Spleen (tissue), 7 donors: ENCODE data around the gene SLC16A3.
A peak's percentile ranks its signal among the peaks of the same experiment; 100 is the strongest.

Experiments used
- POLR2AphosphoS5 ChIP-seq, 3 donors: sonication (generic); formaldehyde crosslinking; IDR thresholded peaks; one replicate each; pipeline ENCODE4 v1.5.1; 2017; ENCODE audit warnings: antibody characterized with exemption in 3 of 3
- TF ChIP-seq, protein P1 (sequence below), 11 experiments: fragments of 200-600 bp in 7 of 11; fragments of 450-650 bp in 4 of 11; sonication (generic) in 4 of 11; IDR thresholded peaks in 8 of 11; conservative IDR thresholded peaks in 3 of 11; 1 replicate in 7 of 11; 2 replicates in 4 of 11; pipeline versions ENCODE4 v1.4.0 to v1.8.0; 2016 to 2021; ENCODE audit warnings: antibody characterized with exemption in 11 of 11, inconsistent platforms in 4 of 11, mild to moderate bottlenecking in 1 of 11
- donor health status: DM: no; HTN: no; CAD: no; lungs with moderate emphysema.
- donor health status: DM: no; HTN: no; CAD: no.
- donor health status: DM: no; HTN: no; CAD: no.

GRCh38 chr17:82269138-82269881 lies 40.5 kb downstream of the SLC16A3 start:
- TF ChIP-seq, protein P1, sequence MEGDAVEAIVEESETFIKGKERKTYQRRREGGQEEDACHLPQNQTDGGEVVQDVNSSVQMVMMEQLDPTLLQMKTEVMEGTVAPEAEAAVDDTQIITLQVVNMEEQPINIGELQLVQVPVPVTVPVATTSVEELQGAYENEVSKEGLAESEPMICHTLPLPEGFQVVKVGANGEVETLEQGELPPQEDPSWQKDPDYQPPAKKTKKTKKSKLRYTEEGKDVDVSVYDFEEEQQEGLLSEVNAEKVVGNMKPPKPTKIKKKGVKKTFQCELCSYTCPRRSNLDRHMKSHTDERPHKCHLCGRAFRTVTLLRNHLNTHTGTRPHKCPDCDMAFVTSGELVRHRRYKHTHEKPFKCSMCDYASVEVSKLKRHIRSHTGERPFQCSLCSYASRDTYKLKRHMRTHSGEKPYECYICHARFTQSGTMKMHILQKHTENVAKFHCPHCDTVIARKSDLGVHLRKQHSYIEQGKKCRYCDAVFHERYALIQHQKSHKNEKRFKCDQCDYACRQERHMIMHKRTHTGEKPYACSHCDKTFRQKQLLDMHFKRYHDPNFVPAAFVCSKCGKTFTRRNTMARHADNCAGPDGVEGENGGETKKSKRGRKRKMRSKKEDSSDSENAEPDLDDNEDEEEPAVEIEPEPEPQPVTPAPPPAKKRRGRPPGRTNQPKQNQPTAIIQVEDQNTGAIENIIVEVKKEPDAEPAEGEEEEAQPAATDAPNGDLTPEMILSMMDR (IDR thresholded peaks at IDR 0.05 in 8 of 11, conservative IDR thresholded peaks at IDR 0.05 in 3 of 11), result no peak
- peak in 1 of 3 donors; percentile 2 for TF ChIP-seq POLR2AphosphoS5 (IDR thresholded peaks at IDR 0.05)
